Right renal cortex interstitium (tissue), 3 donors: Measurements from ENCODE around the gene MAGEA11. TPM values are rescaled to one million over a fixed set of nuclear protein-coding genes. Genes with fewer than 3 reads are reported as not detected.
"Not testable (repeated sequence)": the region's sequence is repeated elsewhere in the genome, so short reads cannot be mapped to it uniquely, and the experiment has no call there.

Experiments used
- DNase-seq, 3 donors: peaks; one replicate each; pipeline ENCODE4 v3.0.0-alpha.2; 2013; ENCODE audit warnings: low read depth in 3 of 3, low spot score in 2 of 3
- polyA plus RNA-seq, 3 donors: library from polyadenylated mRNA; unstranded; fragments of 120-200 nt; gene quantifications; one replicate each; pipeline ENCODE4 v1.2.1, GENCODE V29; 2013; ENCODE audit not compliant: insufficient read length in 3 of 3

The MAGEA11 gene
- polyA plus RNA-seq, result not detected

- no peak for DNase-seq
Measured at GRCh38 chrX:149711545-149712236, at the start of gene MAGEA11. Gene MAGEA11 (plus strand): TSS chrX:149712060. CDS start chrX:149713160, 1,100 bp downstream.

GRCh38 chrX:149675088-149675487 is 36.8 kb upstream of the MAGEA11 start:
- not testable (repeated sequence) for DNase-seq

GRCh38 chrX:149675554-149675953 is 36.3 kb upstream of the MAGEA11 start:
- not testable (repeated sequence) for DNase-seq

GRCh38 chrX:149679164-149679678 is 32.6 kb upstream of the MAGEA11 start:
- DNase-seq, result not testable (repeated sequence)

- no peak for DNase-seq
Measured at GRCh38 chrX:149681182-149681581, 30.7 kb upstream of the MAGEA11 start.

GRCh38 chrX:149682031-149682430 is 29.8 kb upstream of the MAGEA11 start:
- DNase-seq, result no peak

GRCh38 chrX:149682956-149683947 is 28.6 kb upstream of the MAGEA11 start:
- no peak for DNase-seq

GRCh38 chrX:149683966-149684730 is 27.7 kb upstream of the MAGEA11 start:
- no peak for DNase-seq

- no peak for DNase-seq
Measured at GRCh38 chrX:149687991-149688390, 23.9 kb upstream of the MAGEA11 start.

- no peak for DNase-seq
Measured at GRCh38 chrX:149688552-149688951, 23.3 kb upstream of the MAGEA11 start.

- DNase-seq, result no peak
Measured at GRCh38 chrX:149691794-149692193, 20.1 kb upstream of the MAGEA11 start.

GRCh38 chrX:149692686-149693272 is 19.1 kb upstream of the MAGEA11 start:
- DNase-seq, result not testable (repeated sequence)

- DNase-seq, result no peak
Measured at GRCh38 chrX:149699761-149700160, 12.1 kb upstream of the MAGEA11 start.

GRCh38 chrX:149704664-149705063 is 7.2 kb upstream of the MAGEA11 start:
- no peak for DNase-seq

GRCh38 chrX:149707147-149707901 is 4.5 kb upstream of the MAGEA11 start:
- DNase-seq, result no peak

GRCh38 chrX:149712831-149713230 is 971 bp downstream of the MAGEA11 start:
- DNase-seq, result no peak

- DNase-seq, result no peak
Measured at GRCh38 chrX:149713279-149714050, 1.6 kb downstream of the MAGEA11 start.

- no peak for DNase-seq
Measured at GRCh38 chrX:149715468-149715867, 3.6 kb downstream of the MAGEA11 start.

GRCh38 chrX:149716632-149717031 is 4.8 kb downstream of the MAGEA11 start:
- no peak for DNase-seq
